ENCODE results near the gene CTNND2. TPM values are rescaled to one million over a fixed set of nuclear protein-coding genes. Genes with fewer than 3 reads are reported as not detected.

The CTNND2 gene
- total and polyA plus RNA-seq, 10 of the 15 experiments (the other 5 are each of a cell fraction or from before 2014, with no cell fraction given) = 0.02 to 0.16 (median 0.04) TPM; not detected in 7

GRCh38 chr5:11230890-11231289, 673.4 kb downstream of the CTNND2 start:
- H3K9me3 ChIP-seq (replicated peaks; ENCODE audit: control insufficient read depth, insufficient read depth, low read length) = no peaks in the 10 kb centered on the region
- H3K27ac ChIP-seq (ENCODE audit: control insufficient read depth, insufficient read depth) = no peak overlapping the region
- no peak overlapping the region for H3K4me2 ChIP-seq (ENCODE audit: control insufficient read depth, insufficient read depth)
- ChIA-PET SMC1A (ENCODE audit: uncharacterized antibody, unreplicated experiment) (no interaction called here), RAD21 (ENCODE audit: unreplicated experiment) (no interaction called here), POLR2A (no interaction called here), CTCF (no interaction called here)
- H3K4me1 ChIP-seq (ENCODE audit: control insufficient read depth, insufficient read depth, low read length) = no peaks in the 10 kb centered on the region
- DNase-seq (ENCODE audit: low read depth, low spot score) = no peak
- H3K79me2 ChIP-seq (ENCODE audit: control insufficient read depth, insufficient read depth, low read length) = no peaks in the 10 kb centered on the region
- no peaks in the 10 kb centered on the region for H3K36me3 ChIP-seq (ENCODE audit: control insufficient read depth in 2 of 2, insufficient read depth in 2 of 2, low read length in 1 of 2)
- ATAC-seq = no peak
- intact Hi-C loops (cut with micrococcal nuclease; ENCODE audit: unreplicated experiment) = no loop called here
- FAIRE-seq = no peak
- no peak overlapping the region for H3K9ac ChIP-seq (ENCODE audit: control insufficient read depth, insufficient read depth, low read length)
- WGBS (ENCODE audit: insufficient coverage, insufficient replicate concordance, low lambda C conversion rate, missing lambda C conversion rate) = 5% methylated on average over 3 of the region's 3 CpGs
- TF ChIP-seq CREB1 (IDR thresholded peaks at IDR 0.05; ENCODE audit: low read depth) (no peak), KLF5 (IDR thresholded peaks at IDR 0.05; ENCODE audit: partially characterized antibody) (no peak), SREBF2 (IDR thresholded peaks at IDR 0.05; ENCODE audit: low read length) (no peak), EZH2 (IDR thresholded peaks at IDR 0.05; ENCODE audit: borderline replicate concordance, control insufficient read depth, low read depth, low read length) (no peak), NKRF (conservative IDR thresholded peaks at IDR 0.05) (no peak), SMC3 (IDR thresholded peaks at IDR 0.05; ENCODE audit: borderline replicate concordance, low read length) (no peak), MTA2 (IDR thresholded peaks at IDR 0.05; ENCODE audit: low read depth) (no peak), NR2F1 (conservative IDR thresholded peaks at IDR 0.05) (no peak), EED (IDR thresholded peaks at IDR 0.05; ENCODE audit: low read depth) (no peak), HDGF (IDR thresholded peaks at IDR 0.05) (no peak), ZNF622 (IDR thresholded peaks at IDR 0.05) (no peak)
- H4K20me1 ChIP-seq (ENCODE audit: control insufficient read depth, insufficient read depth) = no peaks in the 10 kb centered on the region
- in situ Hi-C loops (cut with MboI) = no loop called here
- no TSS peak for BruUV-seq (replicated peaks)
- H2AFZ ChIP-seq (ENCODE audit: control insufficient read depth, low read depth, low read length) = no peak overlapping the region
- no peak overlapping the region for H3K4me3 ChIP-seq
- H3K27me3 ChIP-seq (replicated peaks in 1 of 2; ENCODE audit: control insufficient read depth in 2 of 2, insufficient read depth in 2 of 2, low read length in 1 of 2) = no peaks in the 10 kb centered on the region

Data from GM12878 (cell line).